ENCODE results near the gene OR6Q1. TPM values are rescaled to one million over a fixed set of nuclear protein-coding genes. Genes with fewer than 3 reads are reported as not detected.
"Not testable (repeated sequence)": the region's sequence is repeated elsewhere in the genome, so short reads cannot be mapped to it uniquely, and the experiment has no call there.

Gene OR6Q1, protein sequence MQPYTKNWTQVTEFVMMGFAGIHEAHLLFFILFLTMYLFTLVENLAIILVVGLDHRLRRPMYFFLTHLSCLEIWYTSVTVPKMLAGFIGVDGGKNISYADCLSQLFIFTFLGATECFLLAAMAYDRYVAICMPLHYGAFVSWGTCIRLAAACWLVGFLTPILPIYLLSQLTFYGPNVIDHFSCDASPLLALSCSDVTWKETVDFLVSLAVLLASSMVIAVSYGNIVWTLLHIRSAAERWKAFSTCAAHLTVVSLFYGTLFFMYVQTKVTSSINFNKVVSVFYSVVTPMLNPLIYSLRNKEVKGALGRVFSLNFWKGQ
- not detected in 2 replicates for total RNA-seq (2012; rRNA removed)

DNA sequence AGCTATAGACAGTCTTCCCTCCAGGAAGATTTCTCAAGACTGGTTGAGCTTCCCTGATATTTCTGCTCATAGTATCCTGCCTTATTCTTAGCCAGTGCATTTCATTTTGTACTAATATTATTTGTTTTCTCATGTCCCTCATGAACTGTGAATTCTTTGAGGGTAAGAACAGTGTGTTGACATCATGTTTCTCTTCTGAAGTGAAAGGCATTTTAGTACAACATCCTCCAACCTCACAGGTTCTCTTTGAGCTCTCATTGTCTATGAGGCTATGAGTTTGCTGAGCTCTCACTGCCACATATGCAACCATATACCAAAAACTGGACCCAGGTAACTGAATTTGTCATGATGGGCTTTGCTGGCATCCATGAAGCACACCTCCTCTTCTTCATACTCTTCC is at the start of gene OR6Q1:
TSS of gene OR6Q1 (plus strand) at position 301 of the 400 bp plus-strand sequence. CDS start at position 301, 0 bp downstream.
- no peaks in the 10 kb centered on the region for H3K27me3 ChIP-seq (ENCODE audit: control insufficient read depth, insufficient read depth, low read length)
- H3K4me1 ChIP-seq (ENCODE audit: control insufficient read depth, insufficient read depth, low read length): peaks cover 20% of the 10 kb centered on the region
- no peak within 1 kb of the TSS for H3K4me2 ChIP-seq (ENCODE audit: low read length)
- no peak within 1 kb of the TSS for H3K9ac ChIP-seq (ENCODE audit: low read depth, low read length)
- no peak within 1 kb of the TSS for H3K4me3 ChIP-seq (ENCODE audit: low read length)
- no peaks in the 10 kb centered on the region for H3K9me3 ChIP-seq (replicated peaks; ENCODE audit: low read length)
- no peaks in the 10 kb centered on the region for H3K36me3 ChIP-seq (ENCODE audit: insufficient read depth, low read length)

DNA sequence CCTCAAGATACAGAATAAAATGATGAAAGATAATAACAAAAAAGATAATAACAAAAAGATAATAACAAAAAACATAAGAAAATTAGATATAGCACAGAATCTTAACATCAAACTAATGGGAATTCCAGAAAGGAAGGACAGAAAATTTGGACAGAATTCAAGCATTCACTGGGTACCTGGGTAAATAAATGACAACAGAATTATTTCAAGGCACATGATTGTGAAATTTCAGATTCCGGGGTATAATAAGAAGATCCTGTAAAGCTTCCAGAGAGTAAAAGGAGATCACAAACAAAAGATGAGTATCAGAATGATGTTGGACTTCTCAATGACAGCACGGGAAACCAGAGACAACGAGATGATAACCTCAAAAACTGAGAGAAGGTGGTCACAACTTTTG is 49.2 kb upstream of the OR6Q1 start:
- H3K4me1 ChIP-seq (ENCODE audit: control insufficient read depth, insufficient read depth, low read length): peaks cover 9% of the 10 kb centered on the region
- H3K4me3 ChIP-seq (ENCODE audit: low read length): no peak overlapping the region
- no peak overlapping the region for H3K9ac ChIP-seq (ENCODE audit: low read depth, low read length)
- H3K9me3 ChIP-seq (replicated peaks; ENCODE audit: low read length): no peaks in the 10 kb centered on the region
- no peak overlapping the region for H3K4me2 ChIP-seq (ENCODE audit: low read length)
- no peaks in the 10 kb centered on the region for H3K36me3 ChIP-seq (ENCODE audit: insufficient read depth, low read length)
- H3K27me3 ChIP-seq (ENCODE audit: control insufficient read depth, insufficient read depth, low read length): no peaks in the 10 kb centered on the region

DNA sequence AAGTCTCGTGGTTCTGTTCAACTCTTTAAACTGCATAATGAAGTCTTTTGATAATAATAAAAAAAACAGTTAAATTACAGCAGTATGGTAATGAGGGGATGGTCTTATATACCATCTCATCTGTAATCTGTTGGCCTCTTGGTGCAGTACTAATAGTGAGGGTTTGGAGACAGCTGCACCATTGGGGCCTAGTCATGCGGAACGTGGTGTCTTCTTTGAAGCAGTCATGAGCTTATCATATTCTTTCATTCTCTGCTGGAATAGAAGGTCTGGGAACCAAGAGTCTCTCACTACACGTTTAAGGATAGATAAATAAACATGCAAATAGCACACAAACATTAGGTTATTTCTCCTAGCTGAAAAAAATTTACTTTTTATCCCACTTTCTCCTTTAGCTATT is 48.0 kb upstream of the OR6Q1 start:
- Histone ChIP-seq H3K4me3 (ENCODE audit: low read length) (no peak overlapping the region), H3K4me2 (ENCODE audit: low read length) (no peak overlapping the region), H3K9me3 (replicated peaks; ENCODE audit: low read length) (no peaks in the 10 kb centered on the region), H3K4me1 (ENCODE audit: control insufficient read depth, insufficient read depth, low read length) (peaks cover 9% of the 10 kb centered on the region), H3K9ac (ENCODE audit: low read depth, low read length) (no peak overlapping the region), H3K27me3 (ENCODE audit: control insufficient read depth, insufficient read depth, low read length) (no peaks in the 10 kb centered on the region), H3K36me3 (ENCODE audit: insufficient read depth, low read length) (no peaks in the 10 kb centered on the region)

DNA sequence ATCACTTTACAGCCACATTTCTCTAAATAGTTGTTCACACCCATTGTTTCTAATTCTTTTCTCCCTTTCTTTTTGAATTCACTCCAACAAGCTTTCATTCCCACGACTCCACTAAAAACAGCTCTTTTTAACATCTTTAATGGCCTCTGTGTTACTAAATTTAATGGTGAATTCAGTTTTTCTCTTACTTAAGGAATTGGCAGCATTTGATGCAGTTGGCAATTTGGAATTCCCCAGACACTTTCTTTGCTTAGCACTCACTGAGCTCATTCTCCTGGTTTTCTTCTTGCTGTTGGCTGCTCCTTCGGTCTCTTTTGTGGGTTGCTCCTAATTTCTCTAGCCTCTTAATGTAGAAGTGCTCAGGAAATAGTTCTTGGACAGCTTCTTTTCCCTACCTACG is 47.6 kb upstream of the OR6Q1 start:
- H3K27me3 ChIP-seq (ENCODE audit: control insufficient read depth, insufficient read depth, low read length): no peaks in the 10 kb centered on the region
- H3K36me3 ChIP-seq (ENCODE audit: insufficient read depth, low read length): no peaks in the 10 kb centered on the region
- H3K4me2 ChIP-seq (ENCODE audit: low read length): no peak overlapping the region
- H3K4me1 ChIP-seq (ENCODE audit: control insufficient read depth, insufficient read depth, low read length): peaks cover 9% of the 10 kb centered on the region
- no peaks in the 10 kb centered on the region for H3K9me3 ChIP-seq (replicated peaks; ENCODE audit: low read length)
- no peak overlapping the region for H3K9ac ChIP-seq (ENCODE audit: low read depth, low read length)
- no peak overlapping the region for H3K4me3 ChIP-seq (ENCODE audit: low read length)

DNA sequence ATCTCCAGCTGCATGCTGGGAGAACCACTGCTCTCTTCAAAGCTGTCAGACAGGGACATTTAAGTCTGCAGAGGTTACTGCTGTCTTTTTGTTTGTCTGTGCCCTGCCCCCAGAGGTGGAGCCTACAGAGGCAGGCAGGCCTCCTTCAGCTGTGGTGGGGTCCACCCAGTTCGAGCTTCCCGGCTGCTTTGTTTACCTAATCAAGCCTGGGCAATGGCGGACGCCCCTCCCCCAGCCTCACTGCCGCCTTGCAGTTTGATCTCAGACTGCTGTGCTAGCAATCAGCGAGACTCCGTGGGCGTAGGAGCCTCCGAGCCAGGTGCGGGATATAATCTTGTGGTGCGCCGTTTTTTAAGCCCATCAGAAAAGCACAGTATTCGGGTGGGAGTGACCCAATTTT is 31.2 kb upstream of the OR6Q1 start:
- not testable (repeated sequence) for H3K27me3 ChIP-seq (ENCODE audit: control insufficient read depth, insufficient read depth, low read length)

DNA sequence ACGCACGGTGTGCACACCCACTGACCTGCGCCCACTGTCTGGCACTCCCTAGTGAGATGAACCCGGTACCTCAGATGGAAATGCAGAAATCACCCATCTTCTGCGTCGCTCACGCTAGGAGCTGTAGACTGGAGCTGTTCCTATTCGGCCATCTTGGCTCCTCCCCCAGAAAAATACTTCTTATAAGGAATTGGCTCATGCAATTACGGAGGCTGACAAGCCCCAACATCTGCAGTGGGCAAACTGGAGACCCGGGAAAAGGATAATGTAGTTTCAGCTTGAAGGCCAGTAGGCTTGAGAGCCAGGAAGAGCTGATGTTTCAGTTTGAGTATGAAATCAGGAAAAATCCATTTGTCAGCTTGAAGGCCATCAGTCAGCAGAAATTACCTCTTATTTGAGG is 30.7 kb upstream of the OR6Q1 start:
- not testable (repeated sequence) for H3K4me3 ChIP-seq (ENCODE audit: low read length); H3K27me3 ChIP-seq (ENCODE audit: control insufficient read depth, insufficient read depth, low read length); H3K4me2 ChIP-seq (ENCODE audit: low read length); H3K9ac ChIP-seq (ENCODE audit: low read depth, low read length); H3K9me3 ChIP-seq (replicated peaks; ENCODE audit: low read length); H3K4me1 ChIP-seq (ENCODE audit: control insufficient read depth, insufficient read depth, low read length); H3K36me3 ChIP-seq (ENCODE audit: insufficient read depth, low read length)

More for the DNA sequence above, 31.2 kb upstream of the OR6Q1 start:
- not testable (repeated sequence) for H3K4me1 ChIP-seq (ENCODE audit: control insufficient read depth, insufficient read depth, low read length); H3K9me3 ChIP-seq (replicated peaks; ENCODE audit: low read length); H3K4me3 ChIP-seq (ENCODE audit: low read length); H3K4me2 ChIP-seq (ENCODE audit: low read length); H3K9ac ChIP-seq (ENCODE audit: low read depth, low read length); H3K36me3 ChIP-seq (ENCODE audit: insufficient read depth, low read length)

DNA sequence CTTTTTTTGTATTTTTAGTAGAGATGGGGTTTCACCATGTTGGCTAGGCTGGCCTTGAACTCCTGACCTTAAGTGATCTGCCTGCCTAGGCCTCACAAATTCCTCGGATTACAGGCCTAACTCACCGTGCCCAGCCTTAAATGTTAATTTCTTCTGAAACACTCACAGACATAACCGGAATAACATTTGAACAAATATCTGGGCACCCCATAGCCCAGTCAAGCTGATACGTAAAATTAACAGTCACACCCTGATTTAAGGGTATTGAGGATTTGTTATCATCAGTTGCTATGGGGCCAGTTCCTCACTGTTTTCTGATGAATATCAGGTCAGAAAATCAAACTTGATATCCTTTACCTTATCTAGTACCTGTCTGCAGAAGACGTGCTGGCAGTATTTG is 30.1 kb upstream of the OR6Q1 start:
- Histone ChIP-seq H3K4me1 (ENCODE audit: control insufficient read depth, insufficient read depth, low read length) (peaks cover 4% of the 10 kb centered on the region), H3K4me3 (ENCODE audit: low read length) (no peak overlapping the region), H3K36me3 (ENCODE audit: insufficient read depth, low read length) (no peaks in the 10 kb centered on the region), H3K9ac (ENCODE audit: low read depth, low read length) (no peak overlapping the region), H3K4me2 (ENCODE audit: low read length) (no peak overlapping the region), H3K9me3 (replicated peaks; ENCODE audit: low read length) (no peaks in the 10 kb centered on the region), H3K27me3 (ENCODE audit: control insufficient read depth, insufficient read depth, low read length) (no peaks in the 10 kb centered on the region)

DNA sequence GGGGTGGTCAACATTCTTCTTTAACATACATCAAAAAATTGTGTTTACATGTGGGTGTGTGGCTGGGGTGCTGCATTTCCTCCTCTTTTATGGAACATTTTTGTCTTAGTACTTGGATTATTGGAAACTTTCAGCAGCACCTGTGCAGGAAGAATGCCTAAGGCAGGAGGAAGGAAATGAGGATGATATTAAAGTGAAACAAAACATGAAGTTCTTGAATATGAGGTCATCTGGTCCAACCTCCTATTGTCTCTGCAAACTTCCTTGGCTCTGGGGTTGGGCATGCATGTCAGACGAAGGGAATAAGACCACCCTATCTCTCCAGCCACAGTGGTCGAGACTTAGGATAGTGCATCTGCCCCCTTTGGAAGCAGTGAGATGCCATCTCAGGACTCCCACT is 27.7 kb upstream of the OR6Q1 start:
- Histone ChIP-seq H3K4me1 (ENCODE audit: control insufficient read depth, insufficient read depth, low read length) (peaks cover 4% of the 10 kb centered on the region), H3K36me3 (ENCODE audit: insufficient read depth, low read length) (no peaks in the 10 kb centered on the region), H3K27me3 (ENCODE audit: control insufficient read depth, insufficient read depth, low read length) (no peaks in the 10 kb centered on the region), H3K4me2 (ENCODE audit: low read length) (no peak overlapping the region), H3K9me3 (replicated peaks; ENCODE audit: low read length) (no peaks in the 10 kb centered on the region), H3K9ac (ENCODE audit: low read depth, low read length) (no peak overlapping the region), H3K4me3 (ENCODE audit: low read length) (no peak overlapping the region)

DNA sequence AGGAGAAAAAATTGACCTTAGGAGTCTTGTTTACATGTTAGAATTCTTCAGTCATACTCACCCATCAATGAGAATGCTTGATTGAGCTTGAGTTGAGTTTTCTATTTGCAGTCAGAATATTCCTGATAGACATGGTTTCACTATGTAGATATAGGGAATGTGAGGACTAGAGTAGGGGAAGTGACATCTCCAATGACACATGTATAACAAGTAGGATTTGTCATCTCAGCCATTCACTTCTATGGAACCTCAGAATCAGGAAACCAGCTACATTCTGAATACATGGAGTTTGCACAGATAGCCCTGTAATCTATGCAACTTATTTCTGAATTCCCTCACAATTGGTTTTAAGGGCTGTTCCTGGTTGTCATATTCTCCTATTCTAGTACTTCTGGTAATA is 27.2 kb upstream of the OR6Q1 start:
- no peak overlapping the region for H3K4me3 ChIP-seq (ENCODE audit: low read length)
- H3K9ac ChIP-seq (ENCODE audit: low read depth, low read length): no peak overlapping the region
- H3K4me2 ChIP-seq (ENCODE audit: low read length): no peak overlapping the region
- peaks cover 4% of the 10 kb centered on the region for H3K4me1 ChIP-seq (ENCODE audit: control insufficient read depth, insufficient read depth, low read length)
- no peaks in the 10 kb centered on the region for H3K27me3 ChIP-seq (ENCODE audit: control insufficient read depth, insufficient read depth, low read length)
- H3K36me3 ChIP-seq (ENCODE audit: insufficient read depth, low read length): no peaks in the 10 kb centered on the region
- H3K9me3 ChIP-seq (replicated peaks; ENCODE audit: low read length): no peaks in the 10 kb centered on the region

DNA sequence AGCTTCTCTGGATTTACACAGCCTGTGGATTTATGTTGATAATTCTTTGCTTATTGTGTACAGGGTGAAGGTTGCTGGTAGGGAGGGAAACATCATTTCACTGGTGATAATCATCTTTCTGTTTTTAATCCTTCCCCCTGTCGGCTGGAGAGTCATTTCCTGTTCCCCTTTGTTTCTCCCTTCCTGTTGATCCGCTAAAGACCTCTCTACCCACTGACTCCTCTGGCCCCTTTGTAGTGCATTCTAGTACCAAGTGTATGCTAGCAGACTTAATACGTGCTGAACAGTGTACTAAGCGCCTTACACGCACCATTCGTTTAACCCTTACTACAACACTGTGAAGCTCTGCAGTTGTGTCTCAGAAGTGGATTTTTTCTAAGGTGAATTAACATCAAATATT is 26.1 kb upstream of the OR6Q1 start:
- Histone ChIP-seq H3K9me3 (replicated peaks; ENCODE audit: low read length) (no peaks in the 10 kb centered on the region), H3K4me3 (ENCODE audit: low read length) (no peak overlapping the region), H3K36me3 (ENCODE audit: insufficient read depth, low read length) (no peaks in the 10 kb centered on the region), H3K9ac (ENCODE audit: low read depth, low read length) (no peak overlapping the region), H3K4me2 (ENCODE audit: low read length) (no peak overlapping the region), H3K4me1 (ENCODE audit: control insufficient read depth, insufficient read depth, low read length) (peaks cover 4% of the 10 kb centered on the region), H3K27me3 (ENCODE audit: control insufficient read depth, insufficient read depth, low read length) (no peaks in the 10 kb centered on the region)

DNA sequence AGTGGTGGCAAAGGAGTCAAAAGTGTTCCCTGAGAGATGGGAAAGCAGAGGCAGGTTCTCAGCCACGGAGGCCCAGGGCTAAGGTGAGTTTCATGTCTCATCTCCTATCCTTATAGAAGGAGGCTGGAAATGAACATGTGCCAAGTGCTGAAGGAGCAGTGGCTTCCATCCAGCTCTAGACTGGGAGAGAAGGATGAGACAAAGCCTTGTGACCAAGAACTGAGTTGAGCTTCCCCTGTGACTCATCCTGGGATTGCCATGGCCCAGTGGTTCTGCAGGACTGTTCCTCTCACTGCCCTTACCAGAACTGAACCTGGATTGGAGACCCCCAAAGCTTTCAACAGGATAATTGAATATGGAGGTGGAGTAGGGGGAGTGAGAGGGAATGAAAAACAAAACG is 23.8 kb upstream of the OR6Q1 start:
- peaks cover 4% of the 10 kb centered on the region for H3K4me1 ChIP-seq (ENCODE audit: control insufficient read depth, insufficient read depth, low read length)
- no peaks in the 10 kb centered on the region for H3K9me3 ChIP-seq (replicated peaks; ENCODE audit: low read length)
- H3K9ac ChIP-seq (ENCODE audit: low read depth, low read length): no peak overlapping the region
- no peaks in the 10 kb centered on the region for H3K36me3 ChIP-seq (ENCODE audit: insufficient read depth, low read length)
- no peaks in the 10 kb centered on the region for H3K27me3 ChIP-seq (ENCODE audit: control insufficient read depth, insufficient read depth, low read length)
- H3K4me3 ChIP-seq (ENCODE audit: low read length): no peak overlapping the region
- no peak overlapping the region for H3K4me2 ChIP-seq (ENCODE audit: low read length)

DNA sequence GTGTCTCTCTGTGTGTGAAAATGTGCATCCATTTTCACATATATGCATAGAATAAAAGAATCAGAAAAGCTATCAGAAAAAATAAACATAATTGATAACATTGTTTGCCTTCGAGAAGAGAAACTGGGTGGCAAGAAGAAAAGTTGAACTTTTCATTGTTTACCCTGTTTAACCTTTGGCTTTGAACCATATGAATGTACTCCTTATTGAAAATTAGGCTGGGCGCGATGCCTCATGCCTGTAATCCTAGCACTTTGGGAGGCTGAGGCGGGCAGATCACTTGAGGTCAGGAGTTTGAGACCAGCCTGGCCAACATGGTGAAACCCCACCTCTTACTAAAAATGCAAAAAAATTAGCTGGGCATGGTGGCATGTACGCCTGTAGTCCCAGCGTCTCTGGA is 19.0 kb upstream of the OR6Q1 start:
- Histone ChIP-seq H3K36me3 (ENCODE audit: insufficient read depth, low read length) (no peaks in the 10 kb centered on the region), H3K4me2 (ENCODE audit: low read length) (no peak overlapping the region), H3K4me3 (ENCODE audit: low read length) (no peak overlapping the region), H3K27me3 (ENCODE audit: control insufficient read depth, insufficient read depth, low read length) (no peaks in the 10 kb centered on the region), H3K9ac (ENCODE audit: low read depth, low read length) (no peak overlapping the region), H3K4me1 (ENCODE audit: control insufficient read depth, insufficient read depth, low read length) (no peaks in the 10 kb centered on the region), H3K9me3 (replicated peaks; ENCODE audit: low read length) (no peaks in the 10 kb centered on the region)

Measured in skeletal muscle satellite cell (primary cell).